Measurements from ENCODE around the gene LRP11. TPM values are rescaled to one million over a fixed set of nuclear protein-coding genes. Genes with fewer than 3 reads are reported as not detected.

LRP11 gene
- total and polyA plus RNA-seq, 2 of the 13 experiments (the other 11 are each of a cell fraction or from before 2014, with no cell fraction given) = 32.4 to 48.9 TPM

DNA sequence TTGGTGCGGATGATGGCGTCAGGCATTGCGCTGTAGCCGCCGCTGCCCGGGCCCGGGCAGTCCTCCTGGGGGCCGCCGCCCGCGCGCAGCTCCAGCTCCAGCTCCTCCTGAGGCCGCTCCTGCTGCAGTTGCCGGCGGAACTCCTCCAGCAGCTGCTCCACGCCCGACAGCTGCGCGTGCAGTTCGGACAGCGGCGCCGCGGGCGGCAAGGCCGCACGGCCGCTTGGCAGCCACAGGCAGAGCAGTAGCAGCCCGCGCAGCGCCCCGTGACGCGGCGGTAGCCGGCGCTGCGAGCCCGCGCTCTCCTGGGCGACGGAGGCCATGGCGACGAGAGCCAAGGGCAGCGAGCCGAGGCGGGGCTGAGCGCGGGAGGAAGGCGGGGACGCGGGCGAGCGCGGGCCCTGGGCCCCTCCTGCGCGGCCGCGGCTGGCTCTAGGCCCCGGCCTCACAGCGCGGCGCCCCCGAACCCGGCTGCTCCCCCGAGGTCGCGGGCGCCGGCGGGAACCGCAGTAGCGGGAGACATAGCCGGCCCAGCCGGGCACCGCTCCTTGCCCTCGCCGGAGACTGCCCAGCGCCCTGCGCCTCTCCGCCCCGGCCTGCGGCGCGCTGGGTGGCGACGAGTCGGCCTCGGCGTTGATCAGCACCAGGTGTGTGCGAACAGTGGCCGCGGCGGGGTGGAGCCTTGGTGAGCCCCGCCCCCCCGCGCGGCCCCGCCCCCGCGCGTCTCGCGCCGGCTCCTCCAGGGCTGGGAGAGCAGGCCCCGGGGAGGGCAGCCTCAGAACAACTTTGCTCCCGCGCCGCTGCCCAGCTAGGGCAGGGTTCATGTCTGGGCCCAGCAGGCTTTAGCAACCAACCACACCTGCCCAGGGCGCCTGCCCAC, at the start of gene LRP11 (continued):
- TF ChIP-seq ZNF343 (CRISPR knock-in tag; IDR thresholded peaks at IDR 0.05) (peak; percentile 89; the same call in 1 of the 2 replicates), ZNF30 (CRISPR knock-in tag; IDR thresholded peaks at IDR 0.05) (no peak; the same call in 1 of the 2 replicates), ZBTB44 (CRISPR knock-in tag; IDR thresholded peaks at IDR 0.05) (peak; percentile 35; the same call in 1 of the 2 replicates), ZNF619 (CRISPR knock-in tag; IDR thresholded peaks at IDR 0.05) (no peak), ZBTB38 (CRISPR knock-in tag; IDR thresholded peaks at IDR 0.05) (peak; percentile 39; the same call in 1 of the 2 replicates), MBNL3 (CRISPR knock-in tag; conservative IDR thresholded peaks at IDR 0.05) (no peak), ZNF747 (CRISPR knock-in tag; IDR thresholded peaks at IDR 0.05; ENCODE audit: borderline replicate concordance) (no peak), CHD2 (IDR thresholded peaks at IDR 0.05; ENCODE audit: low read depth, low read length) (no peak), ZNF34 (CRISPR knock-in tag; IDR thresholded peaks at IDR 0.05; ENCODE audit: borderline replicate concordance) (peak; percentile 23; the same call in 1 of the 2 replicates), ZNF24 (IDR thresholded peaks at IDR 0.05) (0 out of 2 replicates have a peak, but pooled peaks have one; percentile 5), NR2F6 (IDR thresholded peaks at IDR 0.05) (no peak), NR2F6 (CRISPR knock-in tag; IDR thresholded peaks at IDR 0.05) (no peak; the same call in 1 of the 2 replicates), ISX (CRISPR knock-in tag; conservative IDR thresholded peaks at IDR 0.05) (no peak), NFKB2 (CRISPR knock-in tag; IDR thresholded peaks at IDR 0.05; ENCODE audit: borderline replicate concordance) (peak; percentile 89; the same call in 1 of the 2 replicates), RXRB (CRISPR knock-in tag; IDR thresholded peaks at IDR 0.05; ENCODE audit: borderline replicate concordance) (peak; percentile 61; the same call in 1 of the 2 replicates), KMT2A (CRISPR knock-in tag; IDR thresholded peaks at IDR 0.05) (peak; percentile 47; the same call in 1 of the 2 replicates), ZNF552 (CRISPR knock-in tag; IDR thresholded peaks at IDR 0.05; ENCODE audit: borderline replicate concordance) (0 out of 2 replicates have a peak, but pooled peaks have one; percentile 64), SNAI1 (CRISPR knock-in tag; IDR thresholded peaks at IDR 0.05; ENCODE audit: borderline replicate concordance) (no peak)
- TF ChIP-seq, protein P1, sequence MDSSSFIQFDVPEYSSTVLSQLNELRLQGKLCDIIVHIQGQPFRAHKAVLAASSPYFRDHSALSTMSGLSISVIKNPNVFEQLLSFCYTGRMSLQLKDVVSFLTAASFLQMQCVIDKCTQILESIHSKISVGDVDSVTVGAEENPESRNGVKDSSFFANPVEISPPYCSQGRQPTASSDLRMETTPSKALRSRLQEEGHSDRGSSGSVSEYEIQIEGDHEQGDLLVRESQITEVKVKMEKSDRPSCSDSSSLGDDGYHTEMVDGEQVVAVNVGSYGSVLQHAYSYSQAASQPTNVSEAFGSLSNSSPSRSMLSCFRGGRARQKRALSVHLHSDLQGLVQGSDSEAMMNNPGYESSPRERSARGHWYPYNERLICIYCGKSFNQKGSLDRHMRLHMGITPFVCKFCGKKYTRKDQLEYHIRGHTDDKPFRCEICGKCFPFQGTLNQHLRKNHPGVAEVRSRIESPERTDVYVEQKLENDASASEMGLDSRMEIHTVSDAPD (CRISPR knock-in tag; IDR thresholded peaks at IDR 0.05) = no peak; the same call in 1 of the 2 replicates
- TF ChIP-seq, protein P2, sequence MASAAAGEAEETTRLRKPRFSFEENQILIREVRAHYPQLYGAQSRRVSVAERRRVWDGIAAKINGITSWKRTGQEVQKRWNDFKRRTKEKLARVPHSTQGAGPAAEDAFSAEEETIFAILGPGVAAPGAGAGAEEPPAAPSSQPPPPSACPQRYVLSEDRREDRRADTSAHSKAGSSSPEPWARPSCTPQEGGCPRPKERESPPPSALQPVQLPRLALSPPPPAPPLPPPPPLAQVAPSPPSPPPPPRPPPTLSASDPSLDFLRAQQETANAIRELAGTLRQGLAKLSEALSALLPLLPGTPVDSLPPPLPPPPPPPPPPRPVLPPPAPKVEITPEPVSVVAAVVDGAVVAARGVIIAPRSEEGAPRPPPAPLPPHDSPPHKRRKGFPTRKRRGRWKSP (CRISPR knock-in tag; IDR thresholded peaks at IDR 0.05) = peak; percentile 66
- TF ChIP-seq, protein P3, sequence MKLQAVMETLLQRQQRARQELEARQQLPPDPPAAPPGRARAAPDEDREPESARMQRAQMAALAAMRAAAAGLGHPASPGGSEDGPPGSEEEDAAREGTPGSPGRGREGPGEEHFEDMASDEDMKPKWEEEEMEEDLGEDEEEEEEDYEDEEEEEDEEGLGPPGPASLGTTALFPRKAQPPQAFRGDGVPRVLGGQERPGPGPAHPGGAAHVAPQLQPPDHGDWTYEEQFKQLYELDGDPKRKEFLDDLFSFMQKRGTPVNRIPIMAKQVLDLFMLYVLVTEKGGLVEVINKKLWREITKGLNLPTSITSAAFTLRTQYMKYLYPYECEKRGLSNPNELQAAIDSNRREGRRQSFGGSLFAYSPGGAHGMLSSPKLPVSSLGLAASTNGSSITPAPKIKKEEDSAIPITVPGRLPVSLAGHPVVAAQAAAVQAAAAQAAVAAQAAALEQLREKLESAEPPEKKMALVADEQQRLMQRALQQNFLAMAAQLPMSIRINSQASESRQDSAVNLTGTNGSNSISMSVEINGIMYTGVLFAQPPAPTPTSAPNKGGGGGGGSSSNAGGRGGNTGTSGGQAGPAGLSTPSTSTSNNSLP (IDR thresholded peaks at IDR 0.05; ENCODE audit: low read depth, low read length) = no peak
- TF ChIP-seq, protein P4, sequence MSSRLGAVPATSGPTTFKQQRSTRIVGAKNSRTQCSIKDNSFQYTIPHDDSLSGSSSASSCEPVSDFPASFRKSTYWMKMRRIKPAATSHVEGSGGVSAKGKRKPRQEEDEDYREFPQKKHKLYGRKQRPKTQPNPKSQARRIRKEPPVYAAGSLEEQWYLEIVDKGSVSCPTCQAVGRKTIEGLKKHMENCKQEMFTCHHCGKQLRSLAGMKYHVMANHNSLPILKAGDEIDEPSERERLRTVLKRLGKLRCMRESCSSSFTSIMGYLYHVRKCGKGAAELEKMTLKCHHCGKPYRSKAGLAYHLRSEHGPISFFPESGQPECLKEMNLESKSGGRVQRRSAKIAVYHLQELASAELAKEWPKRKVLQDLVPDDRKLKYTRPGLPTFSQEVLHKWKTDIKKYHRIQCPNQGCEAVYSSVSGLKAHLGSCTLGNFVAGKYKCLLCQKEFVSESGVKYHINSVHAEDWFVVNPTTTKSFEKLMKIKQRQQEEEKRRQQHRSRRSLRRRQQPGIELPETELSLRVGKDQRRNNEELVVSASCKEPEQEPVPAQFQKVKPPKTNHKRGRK (CRISPR knock-in tag; IDR thresholded peaks at IDR 0.05) = no peak
